Inflammatory macrophage (primary cell): ENCODE data around the gene LCE1C.

Experiments used
- DNase-seq, 2 donors: peaks; one replicate each; pipeline ENCODE4 v3.0.0-alpha.2; 2020 to 2022

The LCE1C gene

GRCh38 chr1:152759453-152760173 lies 46.8 kb downstream of the LCE1C start:
- no peak for DNase-seq

- DNase-seq = no peak
Measured at GRCh38 chr1:152758636-152759035, 47.8 kb downstream of the LCE1C start.

DNA sequence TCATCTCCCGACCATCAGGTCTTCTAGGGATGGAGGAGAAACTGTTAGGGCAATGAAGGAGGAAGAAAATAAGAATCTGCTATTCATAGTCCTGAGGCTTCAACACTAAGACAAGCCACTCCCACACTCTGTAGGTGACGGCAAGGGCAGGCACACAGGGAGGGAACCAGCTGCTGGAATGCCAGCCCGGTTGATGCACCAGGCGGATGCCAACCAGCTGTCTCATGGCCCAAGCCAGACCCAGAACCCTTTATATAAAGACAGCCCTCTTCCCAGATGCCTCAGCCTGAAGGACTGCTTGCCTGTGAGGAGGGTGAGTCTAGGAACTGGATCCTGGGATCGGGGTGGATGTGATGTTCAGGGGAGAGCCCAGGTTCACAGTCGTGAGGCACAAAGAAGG lies 48.7 kb downstream of the LCE1C start, which contains the start of gene KPRP:
KPRP (plus strand) TSS at position 279 of the 400 bp plus-strand sequence. CDS start 1,564 bp downstream, outside the sequence.
- no peak for DNase-seq

DNA sequence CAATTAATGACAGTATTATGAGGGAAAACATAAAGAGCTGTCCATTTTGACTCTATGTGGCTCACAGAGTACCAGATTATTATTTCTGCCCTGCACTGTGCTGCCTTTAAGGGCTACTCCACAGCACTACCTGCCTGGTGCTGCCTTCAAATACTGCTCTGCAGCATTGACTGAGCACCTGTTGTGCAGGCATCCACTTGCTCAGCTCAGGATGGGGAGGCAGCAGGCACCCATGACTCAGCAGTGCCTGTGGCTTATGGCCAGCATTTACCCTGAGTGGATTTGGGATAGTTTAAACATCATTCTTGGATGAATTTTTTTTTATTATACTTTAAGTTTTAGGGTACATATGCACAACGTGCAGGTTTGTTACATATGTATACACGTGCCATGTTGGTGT lies 49.6 kb downstream of the LCE1C start:
- no peak for DNase-seq
